Neural cell (in vitro differentiated cells): ENCODE results near the gene RPL36. TPM values are rescaled to one million over a fixed set of nuclear protein-coding genes. Genes with fewer than 3 reads are reported as not detected.
A peak's percentile ranks its signal among the peaks of the same experiment; 100 is the strongest.

Experiments used
- H2AFZ ChIP-seq: fragments of 200-600, 300-800 bp; sonication (generic), shearing (Covaris generic); 2 replicates; pipeline ENCODE4 v1.6.0; 2014; ENCODE audit warnings: low read depth, mild to moderate bottlenecking, antibody characterized with exemption, low read length, moderate library complexity
- H3F3A ChIP-seq: fragments of 200-600 bp; shearing (Covaris generic); 2 replicates; pipeline ENCODE4 v1.6.1; 2016; ENCODE audit warnings: mild to moderate bottlenecking, moderate library complexity, mixed read lengths, antibody characterized with exemption, low read length; ENCODE audit not compliant: insufficient read depth, poor library complexity, severe bottlenecking
- H3K27ac ChIP-seq: fragments of 200-600, 300-800 bp; sonication (generic), shearing (Covaris generic); 2 replicates; pipeline ENCODE4 v1.5.1; 2014; ENCODE audit warnings: mild to moderate bottlenecking, low read length, moderate library complexity
- H3K27me3 ChIP-seq: fragments of 300-800, 200-600 bp; sonication (generic), shearing (Covaris generic); 2 replicates; pipeline ENCODE4 v1.6.0; 2014; ENCODE audit warnings: mild to moderate bottlenecking, low read depth, low read length, moderate library complexity; ENCODE audit not compliant: insufficient read depth
- H3K36me3 ChIP-seq: fragments of 300-800, 200-600 bp; sonication (generic), shearing (Covaris generic); 2 replicates; pipeline ENCODE4 v1.5.1; 2014; ENCODE audit warnings: mild to moderate bottlenecking, antibody characterized with exemption, low read length, moderate library complexity; ENCODE audit not compliant: insufficient read depth
- H3K4me2 ChIP-seq: fragments of 300-800, 200-600 bp; sonication (generic), shearing (Covaris generic); 2 replicates; pipeline ENCODE4 v1.6.0; 2014; ENCODE audit warnings: mild to moderate bottlenecking, low read length
- H3K4me3 ChIP-seq: fragments of 300-800, 200-600 bp; sonication (generic), shearing (Covaris generic); 2 replicates; pipeline ENCODE4 v1.5.1; 2014; ENCODE audit warnings: mild to moderate bottlenecking, low read length, moderate library complexity
- H3K79me2 ChIP-seq: fragments of 200-600 bp; shearing (Covaris generic); replicated peaks from 2 replicates; pipeline ENCODE4 v1.6.0; 2014; ENCODE audit warnings: mild to moderate bottlenecking, low read length, moderate library complexity; ENCODE audit not compliant: insufficient read depth
- H3K9ac ChIP-seq: fragments of 300-800, 200-600 bp; sonication (generic), shearing (Covaris generic); 2 replicates; pipeline ENCODE4 v1.6.1; 2016; ENCODE audit warnings: mild to moderate bottlenecking, low read length, mixed read lengths
- H3K9me2 ChIP-seq: fragments of 200-600 bp; shearing (Covaris generic); 2 replicates; pipeline ENCODE4 v1.6.1; 2016; ENCODE audit warnings: mild to moderate bottlenecking, low read length, mixed read lengths; ENCODE audit not compliant: insufficient read depth
- H3K9me3 ChIP-seq: fragments of 200-600, 300-800 bp; sonication (generic), shearing (Covaris generic); 2 replicates; pipeline ENCODE4 v1.6.1; 2016; ENCODE audit warnings: mild to moderate bottlenecking, mixed run types, low read length, moderate library complexity, mixed read lengths
- H4K20me1 ChIP-seq: fragments of 200-600 bp; shearing (Covaris generic); 2 replicates; pipeline ENCODE4 v1.6.1; 2016; ENCODE audit warnings: mild to moderate bottlenecking, mixed run types; ENCODE audit not compliant: insufficient read depth
- EP300 ChIP-seq: fragments of 450-650 bp; conservative IDR thresholded peaks from 2 replicates; pipeline ENCODE4 v1.6.1; 2014; ENCODE audit warnings: antibody characterized with exemption, mild to moderate bottlenecking, moderate library complexity; ENCODE audit not compliant: poor library complexity, severe bottlenecking
- EZH2 ChIP-seq: fragments of 200-600, 300-800 bp; shearing (Covaris generic), sonication (generic); IDR thresholded peaks from 2 replicates; pipeline ENCODE4 v1.6.1; 2014; ENCODE audit warnings: antibody characterized with exemption, low read length, borderline replicate concordance, mild to moderate bottlenecking; ENCODE audit not compliant: insufficient read depth, poor library complexity, severe bottlenecking
- MXI1 ChIP-seq: fragments of 450-650 bp; conservative IDR thresholded peaks from 2 replicates; pipeline ENCODE4 v1.6.1; 2014; ENCODE audit warnings: antibody characterized with exemption, mild to moderate bottlenecking; ENCODE audit not compliant: poor library complexity, severe bottlenecking
- POLR2AphosphoS5 ChIP-seq: IDR thresholded peaks from 2 replicates; pipeline ENCODE4 v1.6.1; 2012
- RAD21 ChIP-seq: fragments of 450-650 bp; conservative IDR thresholded peaks from 2 replicates; pipeline ENCODE4 v1.6.1; 2014; ENCODE audit warnings: antibody characterized with exemption, mild to moderate bottlenecking, moderate library complexity
- SMC3 ChIP-seq: fragments of 450-650 bp; conservative IDR thresholded peaks from 2 replicates; pipeline ENCODE4 v1.6.1; 2014; ENCODE audit warnings: antibody characterized with exemption, mild to moderate bottlenecking, moderate library complexity; ENCODE audit not compliant: poor library complexity
- TAF1 ChIP-seq: IDR thresholded peaks from 2 replicates; pipeline ENCODE4 v1.6.1; 2012; ENCODE audit warnings: low read depth
- polyA plus RNA-seq: library from polyadenylated mRNA; depleted of rRNA; stranded (reverse); fragments of >200 nt; gene quantifications from 2 replicates; pipeline ENCODE4 v1.2.3, GENCODE V29; 2014
- TF ChIP-seq, protein P1 (sequence below): IDR thresholded peaks from 2 replicates; pipeline ENCODE4 v1.6.1; 2012; ENCODE audit warnings: borderline replicate concordance
- TF ChIP-seq, protein P2 (sequence below): fragments of 450-650 bp; IDR thresholded peaks from 2 replicates; pipeline ENCODE4 v1.5.1; 2014; ENCODE audit warnings: antibody characterized with exemption, mild to moderate bottlenecking, moderate library complexity; ENCODE audit not compliant: poor library complexity, severe bottlenecking

RPL36 gene
- polyA plus RNA-seq, 1 donor from 2014 or later: 358 TPM

DNA sequence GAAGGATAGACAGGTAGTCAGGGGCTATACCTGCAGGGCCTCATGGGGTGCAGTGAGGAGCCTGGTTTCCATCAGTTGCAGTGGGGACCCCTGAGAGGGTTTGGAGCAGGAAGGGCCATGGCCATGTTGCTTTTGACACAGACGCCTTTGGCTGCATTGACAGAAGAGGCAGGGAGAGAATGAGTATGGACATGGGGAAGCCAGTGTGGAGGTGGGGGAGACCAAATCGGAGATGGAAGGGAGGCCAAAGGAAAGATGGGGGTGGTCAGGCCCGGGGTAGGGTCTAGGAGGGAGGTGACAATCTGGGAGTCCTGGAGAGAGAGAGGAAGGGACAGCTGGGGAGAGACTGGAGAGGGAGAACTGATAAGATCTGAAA is 8.0 kb upstream of the RPL36 start:
- Histone ChIP-seq H4K20me1 (no peaks in the 10 kb centered on the region), H3F3A (no peaks in the 10 kb centered on the region), H3K9ac (peak overlapping the region; percentile 83), H3K79me2 (peaks cover 19% of the 10 kb centered on the region), H3K27ac (peak overlapping the region; percentile 75), H3K27me3 (no peaks in the 10 kb centered on the region), H3K9me2 (no peaks in the 10 kb centered on the region), H3K36me3 (no peaks in the 10 kb centered on the region), H3K9me3 (no peaks in the 10 kb centered on the region), H2AFZ (no peak overlapping the region), H3K4me2 (peak overlapping the region; percentile 88), H3K4me3 (peak overlapping the region; percentile 84)
- TF ChIP-seq SMC3 (no peak), TAF1 (no peak), MXI1 (no peak), RAD21 (no peak), EP300 (no peak), POLR2AphosphoS5 (no peak), EZH2 (no peak)
- TF ChIP-seq, protein P1, sequence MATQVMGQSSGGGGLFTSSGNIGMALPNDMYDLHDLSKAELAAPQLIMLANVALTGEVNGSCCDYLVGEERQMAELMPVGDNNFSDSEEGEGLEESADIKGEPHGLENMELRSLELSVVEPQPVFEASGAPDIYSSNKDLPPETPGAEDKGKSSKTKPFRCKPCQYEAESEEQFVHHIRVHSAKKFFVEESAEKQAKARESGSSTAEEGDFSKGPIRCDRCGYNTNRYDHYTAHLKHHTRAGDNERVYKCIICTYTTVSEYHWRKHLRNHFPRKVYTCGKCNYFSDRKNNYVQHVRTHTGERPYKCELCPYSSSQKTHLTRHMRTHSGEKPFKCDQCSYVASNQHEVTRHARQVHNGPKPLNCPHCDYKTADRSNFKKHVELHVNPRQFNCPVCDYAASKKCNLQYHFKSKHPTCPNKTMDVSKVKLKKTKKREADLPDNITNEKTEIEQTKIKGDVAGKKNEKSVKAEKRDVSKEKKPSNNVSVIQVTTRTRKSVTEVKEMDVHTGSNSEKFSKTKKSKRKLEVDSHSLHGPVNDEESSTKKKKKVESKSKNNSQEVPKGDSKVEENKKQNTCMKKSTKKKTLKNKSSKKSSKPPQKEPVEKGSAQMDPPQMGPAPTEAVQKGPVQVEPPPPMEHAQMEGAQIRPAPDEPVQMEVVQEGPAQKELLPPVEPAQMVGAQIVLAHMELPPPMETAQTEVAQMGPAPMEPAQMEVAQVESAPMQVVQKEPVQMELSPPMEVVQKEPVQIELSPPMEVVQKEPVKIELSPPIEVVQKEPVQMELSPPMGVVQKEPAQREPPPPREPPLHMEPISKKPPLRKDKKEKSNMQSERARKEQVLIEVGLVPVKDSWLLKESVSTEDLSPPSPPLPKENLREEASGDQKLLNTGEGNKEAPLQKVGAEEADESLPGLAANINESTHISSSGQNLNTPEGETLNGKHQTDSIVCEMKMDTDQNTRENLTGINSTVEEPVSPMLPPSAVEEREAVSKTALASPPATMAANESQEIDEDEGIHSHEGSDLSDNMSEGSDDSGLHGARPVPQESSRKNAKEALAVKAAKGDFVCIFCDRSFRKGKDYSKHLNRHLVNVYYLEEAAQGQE: no peak
- TF ChIP-seq, protein P2, sequence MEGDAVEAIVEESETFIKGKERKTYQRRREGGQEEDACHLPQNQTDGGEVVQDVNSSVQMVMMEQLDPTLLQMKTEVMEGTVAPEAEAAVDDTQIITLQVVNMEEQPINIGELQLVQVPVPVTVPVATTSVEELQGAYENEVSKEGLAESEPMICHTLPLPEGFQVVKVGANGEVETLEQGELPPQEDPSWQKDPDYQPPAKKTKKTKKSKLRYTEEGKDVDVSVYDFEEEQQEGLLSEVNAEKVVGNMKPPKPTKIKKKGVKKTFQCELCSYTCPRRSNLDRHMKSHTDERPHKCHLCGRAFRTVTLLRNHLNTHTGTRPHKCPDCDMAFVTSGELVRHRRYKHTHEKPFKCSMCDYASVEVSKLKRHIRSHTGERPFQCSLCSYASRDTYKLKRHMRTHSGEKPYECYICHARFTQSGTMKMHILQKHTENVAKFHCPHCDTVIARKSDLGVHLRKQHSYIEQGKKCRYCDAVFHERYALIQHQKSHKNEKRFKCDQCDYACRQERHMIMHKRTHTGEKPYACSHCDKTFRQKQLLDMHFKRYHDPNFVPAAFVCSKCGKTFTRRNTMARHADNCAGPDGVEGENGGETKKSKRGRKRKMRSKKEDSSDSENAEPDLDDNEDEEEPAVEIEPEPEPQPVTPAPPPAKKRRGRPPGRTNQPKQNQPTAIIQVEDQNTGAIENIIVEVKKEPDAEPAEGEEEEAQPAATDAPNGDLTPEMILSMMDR: no peak

DNA sequence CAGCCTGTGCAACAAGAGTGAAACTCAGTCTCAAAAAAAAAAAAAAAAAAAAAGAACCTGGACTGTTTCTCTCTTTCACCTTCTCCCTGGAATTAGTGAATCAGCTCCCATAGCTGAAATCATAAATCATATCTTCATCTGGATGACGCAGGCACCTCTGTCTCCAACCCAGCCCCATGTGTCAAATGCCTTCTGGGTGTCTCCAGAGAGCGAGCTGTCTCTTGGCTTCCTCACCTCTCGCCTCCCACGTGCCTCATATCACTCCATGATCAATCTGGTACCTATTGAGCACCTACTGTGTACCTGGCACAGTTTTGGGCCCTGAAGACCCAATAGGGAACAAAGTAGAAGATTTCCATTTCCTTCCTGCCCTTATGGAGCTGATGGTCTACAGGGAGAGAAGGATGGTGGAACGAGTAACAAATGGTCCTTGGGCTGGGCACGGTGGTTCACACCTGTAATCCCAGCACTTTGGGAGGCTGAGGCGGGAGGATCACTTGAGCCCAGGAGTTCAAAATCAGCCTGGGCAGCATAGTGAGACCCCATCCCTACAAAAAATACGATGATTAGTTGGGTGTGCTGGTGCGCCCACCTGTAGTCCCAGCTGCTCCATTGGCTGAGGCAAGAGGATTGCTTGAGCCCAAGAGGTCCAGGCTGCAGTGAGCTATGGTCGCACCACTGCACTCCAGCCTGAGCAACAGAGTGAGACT is 6.8 kb upstream of the RPL36 start:
- Histone ChIP-seq H3K27me3 (no peaks in the 10 kb centered on the region), H3F3A (no peaks in the 10 kb centered on the region), H3K9ac (no peak overlapping the region), H3K4me3 (no peak overlapping the region), H3K9me2 (no peaks in the 10 kb centered on the region), H2AFZ (no peak overlapping the region), H3K36me3 (no peaks in the 10 kb centered on the region), H3K9me3 (no peaks in the 10 kb centered on the region), H3K4me2 (no peak overlapping the region), H3K79me2 (peaks cover 19% of the 10 kb centered on the region), H4K20me1 (no peaks in the 10 kb centered on the region), H3K27ac (no peak overlapping the region)
- TF ChIP-seq TAF1 (no peak), RAD21 (no peak), POLR2AphosphoS5 (no peak), SMC3 (no peak), EP300 (no peak), EZH2 (no peak)
